Measurements from ENCODE around the gene AHNAK.

AHNAK gene

DNA sequence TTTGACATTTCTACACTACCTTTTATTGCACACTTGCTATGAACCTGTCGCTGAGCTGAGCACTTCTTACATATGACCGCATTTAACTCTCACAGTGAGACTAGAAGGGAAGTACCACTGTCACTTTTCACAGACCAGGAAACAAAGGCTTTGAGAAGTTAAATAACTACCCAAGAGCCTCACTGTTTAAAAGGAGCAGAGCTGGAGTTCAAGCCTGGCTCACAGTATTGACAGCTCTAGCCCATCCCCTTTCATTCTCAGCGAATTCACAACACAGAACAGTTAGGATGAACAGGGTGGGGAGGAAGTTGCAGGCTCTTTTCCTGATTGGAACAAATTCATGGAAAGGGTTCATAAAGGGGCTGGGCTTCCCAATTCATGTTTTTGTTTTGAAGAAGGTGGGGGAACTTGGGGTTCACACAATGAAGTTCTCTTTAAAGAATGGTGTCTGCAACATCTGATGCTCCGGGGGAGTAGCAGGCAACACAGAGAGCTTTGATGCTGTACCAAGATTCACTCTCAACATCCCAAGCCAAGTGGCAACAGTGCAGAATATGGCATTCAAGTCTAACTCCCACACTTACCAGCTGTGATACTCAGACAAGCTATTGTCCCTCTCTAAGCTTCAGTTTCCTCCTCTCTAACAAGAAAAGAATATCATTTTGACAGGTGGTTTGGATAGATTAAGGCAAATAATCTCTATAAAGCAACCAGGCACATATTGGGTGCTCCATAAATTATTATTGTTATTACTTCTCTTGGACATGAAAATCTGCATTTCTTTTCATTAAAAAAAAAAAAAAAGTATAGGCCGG is 110.6 kb downstream of the AHNAK start:
- no peak for DNase-seq (ENCODE audit: low spot score)

DNA sequence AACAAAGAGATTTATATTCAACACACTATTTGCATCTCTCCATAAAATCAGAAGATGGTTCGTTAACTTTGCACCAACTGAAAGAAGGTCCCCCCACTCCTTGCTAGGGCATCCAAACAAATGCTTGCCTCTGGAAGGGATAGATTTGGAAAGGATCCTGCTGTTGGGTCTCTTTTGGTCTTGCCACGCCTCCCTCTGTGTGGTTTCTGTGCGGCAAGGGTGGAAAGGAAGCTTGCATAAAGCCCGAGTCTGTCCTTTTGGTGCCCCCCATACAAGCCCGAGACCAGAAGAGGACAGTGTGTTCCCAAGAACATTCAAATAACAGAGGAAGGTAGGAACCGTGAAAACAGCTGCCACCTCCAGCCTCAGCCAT is 112.7 kb downstream of the AHNAK start:
- no peak for DNase-seq (ENCODE audit: low spot score)

DNA sequence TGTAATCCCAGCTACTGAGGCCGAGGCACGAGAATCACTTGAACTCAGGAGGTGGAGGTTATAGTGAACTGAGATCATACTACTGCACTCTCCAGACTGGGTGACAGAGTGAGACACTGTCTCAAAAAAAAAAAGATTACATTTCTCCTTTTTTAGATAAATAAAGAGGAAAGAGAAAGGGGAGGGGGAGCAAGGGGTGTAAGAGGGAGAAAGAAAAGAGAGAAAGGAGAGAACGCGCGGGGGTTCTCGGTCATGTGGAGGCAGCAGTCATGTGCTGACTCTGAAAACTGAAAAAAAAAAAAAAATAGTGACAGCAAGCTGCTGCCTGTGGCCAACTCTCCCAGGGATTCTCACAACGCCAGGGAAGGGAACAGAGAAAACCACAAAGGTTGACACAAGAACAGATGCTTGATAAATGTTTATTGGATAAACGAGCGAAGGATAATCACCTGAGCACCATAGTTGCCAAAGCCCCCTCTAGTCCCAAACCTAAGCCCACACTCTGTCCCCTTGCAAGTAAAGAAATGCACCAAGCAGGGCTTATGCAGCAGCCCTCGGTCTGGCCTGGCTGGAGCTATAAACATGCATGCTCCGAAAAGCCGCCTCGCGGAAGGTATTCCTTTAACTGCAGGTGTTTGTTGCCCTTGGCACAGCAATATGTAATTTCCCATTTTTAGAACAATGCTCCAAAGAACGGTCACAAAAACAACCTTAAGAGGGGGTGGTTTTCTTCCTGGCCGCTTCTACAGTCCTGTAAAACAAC is 113.3 kb downstream of the AHNAK start:
- no peak for DNase-seq (ENCODE audit: low spot score)

DNA sequence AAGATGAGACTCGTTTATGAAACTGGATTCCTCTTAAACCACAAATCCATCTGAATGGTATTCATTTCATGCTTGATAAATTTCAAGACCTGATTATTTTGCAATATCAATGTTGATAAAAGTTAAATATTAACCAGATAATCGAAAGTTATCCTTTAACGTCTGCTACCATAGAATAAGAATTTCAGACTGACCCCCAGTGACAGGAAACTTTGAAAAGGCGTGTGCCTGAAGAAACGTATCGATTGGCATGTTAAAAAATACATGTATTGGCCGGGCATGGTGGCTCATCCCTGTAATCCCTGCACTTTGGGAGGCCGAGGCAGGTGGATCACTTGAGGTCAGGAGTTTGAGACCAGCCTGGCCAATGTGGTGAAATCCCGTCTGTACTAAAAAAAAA is 113.9 kb downstream of the AHNAK start:
- no peak for DNase-seq (ENCODE audit: low spot score)

DNA sequence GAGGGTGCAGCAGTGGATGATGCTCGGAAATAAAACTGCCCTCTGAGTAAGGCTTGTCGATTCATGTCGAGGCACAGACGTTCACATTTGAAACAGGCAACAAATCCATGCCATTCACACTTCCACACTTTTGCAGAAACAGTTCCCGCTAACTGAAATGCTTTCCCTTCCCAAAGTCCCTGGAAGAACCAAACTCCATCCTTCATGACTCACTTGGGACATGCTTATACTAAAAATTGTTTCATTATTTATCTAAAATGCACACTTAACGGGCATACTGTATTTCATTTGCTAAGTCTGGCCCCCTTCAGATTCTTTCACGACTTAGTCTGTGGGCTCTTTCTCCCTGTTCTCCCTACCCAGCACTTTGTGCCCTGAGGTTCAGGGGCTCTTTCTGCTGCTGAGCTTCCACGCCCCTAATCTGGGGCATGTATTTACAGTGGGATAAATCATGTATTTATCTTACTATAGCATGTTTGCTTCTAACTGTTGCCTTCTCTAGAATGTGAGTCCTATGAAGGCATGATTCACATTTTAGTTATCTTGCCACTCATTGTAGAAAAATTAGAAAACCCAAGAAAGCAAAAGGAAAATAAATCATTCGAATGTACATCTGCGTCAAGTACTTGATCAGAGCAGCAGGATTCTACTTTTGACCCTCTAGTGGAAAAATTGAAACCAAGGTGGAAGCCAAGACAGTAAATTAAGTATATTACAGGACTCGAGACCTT is 115.3 kb downstream of the AHNAK start:
- DNase-seq (ENCODE audit: low spot score) = no peak

DNA sequence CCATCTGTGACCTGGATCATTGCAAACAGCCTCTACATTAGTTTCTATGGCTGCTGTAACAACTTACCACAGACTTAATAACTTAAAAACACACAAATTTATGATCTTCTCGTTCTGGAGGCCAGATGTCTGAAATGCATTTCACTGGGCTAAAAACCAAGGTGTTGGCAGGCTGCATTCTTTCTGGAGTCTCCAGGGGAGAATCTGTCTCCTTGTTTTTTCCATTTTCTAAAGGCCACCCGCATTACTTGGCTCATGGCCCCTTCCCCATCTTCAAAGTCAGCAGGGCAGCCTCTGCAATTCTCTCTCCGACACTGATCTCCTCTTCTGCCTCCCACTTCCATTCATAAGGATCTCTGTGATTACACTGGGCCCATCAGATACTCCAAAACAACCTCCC is 116.2 kb downstream of the AHNAK start:
- DNase-seq (ENCODE audit: low spot score) = no peak

DNA sequence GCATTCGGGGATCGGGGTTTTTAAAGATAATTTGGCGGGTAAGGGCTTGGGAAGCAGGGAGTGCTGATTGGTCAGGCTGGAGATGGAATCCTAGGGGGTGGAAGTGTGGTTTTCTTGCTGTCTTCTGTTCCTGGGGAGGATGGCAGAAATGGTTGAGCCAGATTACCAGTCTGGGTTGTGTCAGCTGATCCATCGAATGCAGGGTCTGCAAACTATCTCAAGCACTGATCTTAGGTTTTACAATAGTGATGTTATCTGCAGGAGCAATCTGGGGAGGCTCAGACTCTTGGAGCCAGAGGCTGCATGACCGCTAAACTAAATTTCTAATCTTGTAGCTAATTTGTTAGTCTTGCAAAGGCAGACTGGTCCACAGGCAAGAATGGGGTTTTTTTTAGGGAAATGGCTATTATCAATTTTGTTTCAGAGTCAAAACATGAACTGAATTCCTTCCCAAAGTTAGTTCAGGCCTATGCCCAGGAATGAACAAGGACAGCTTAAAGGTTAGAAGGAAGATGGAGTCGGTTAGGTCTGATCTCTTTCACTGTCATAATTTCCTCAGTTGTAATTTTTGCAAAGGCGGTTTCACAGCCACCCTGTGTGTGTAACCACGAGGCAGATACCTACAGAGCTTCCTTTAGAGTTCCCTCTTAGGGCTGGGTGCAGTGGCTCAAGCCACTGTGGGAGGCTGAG is 117.6 kb downstream of the AHNAK start:
- DNase-seq (ENCODE audit: low spot score) = no peak

DNA sequence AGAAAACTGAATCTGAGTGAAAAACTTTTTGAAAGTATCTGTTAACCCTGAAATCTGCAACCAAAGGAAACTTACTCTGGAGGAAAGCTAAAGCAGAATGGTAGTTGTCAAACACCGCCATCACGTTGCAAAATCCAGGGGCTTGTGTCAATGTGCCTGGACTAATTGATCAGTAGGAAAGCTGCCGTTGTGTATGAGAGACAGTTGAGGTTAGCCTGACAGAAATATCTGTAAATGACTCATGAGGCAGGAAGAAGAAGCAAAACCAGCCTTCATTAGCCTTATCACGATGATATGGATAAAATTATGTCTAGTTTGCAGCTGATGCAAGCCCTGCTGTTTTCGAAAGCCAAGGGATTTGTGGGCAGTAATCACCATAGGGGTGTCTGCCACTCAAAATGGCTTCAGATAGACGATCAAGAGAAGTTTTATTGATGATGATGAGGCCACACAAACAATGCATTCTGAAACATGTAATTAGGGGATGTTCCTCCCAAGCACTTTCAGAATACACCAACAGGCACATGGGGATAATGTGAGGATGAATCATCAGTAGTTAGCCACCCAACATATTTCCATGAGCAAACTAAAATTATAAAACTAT is 118.9 kb downstream of the AHNAK start:
- no peak for DNase-seq (ENCODE audit: low spot score)

DNA sequence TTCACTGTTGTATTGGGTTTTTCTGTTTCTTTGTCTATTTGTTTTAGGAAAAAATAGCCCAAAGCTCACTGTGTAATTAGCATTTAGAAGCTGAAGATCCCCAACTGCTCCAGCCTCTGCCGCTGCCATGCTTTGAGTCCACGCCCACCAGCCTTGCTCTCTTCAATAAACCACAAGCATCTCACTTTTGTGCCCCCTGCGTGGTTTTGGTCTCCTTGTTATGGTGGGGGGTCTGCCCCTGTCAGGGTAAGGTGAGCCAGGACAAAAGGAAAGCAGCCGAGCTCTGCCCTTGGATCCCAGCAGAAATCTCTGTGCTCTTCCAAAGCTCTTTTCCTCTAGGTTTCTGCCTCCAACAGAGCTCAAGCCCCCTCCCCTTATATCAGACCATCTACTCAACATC is 123.6 kb downstream of the AHNAK start:
- DNase-seq (ENCODE audit: low spot score) = no peak

DNA sequence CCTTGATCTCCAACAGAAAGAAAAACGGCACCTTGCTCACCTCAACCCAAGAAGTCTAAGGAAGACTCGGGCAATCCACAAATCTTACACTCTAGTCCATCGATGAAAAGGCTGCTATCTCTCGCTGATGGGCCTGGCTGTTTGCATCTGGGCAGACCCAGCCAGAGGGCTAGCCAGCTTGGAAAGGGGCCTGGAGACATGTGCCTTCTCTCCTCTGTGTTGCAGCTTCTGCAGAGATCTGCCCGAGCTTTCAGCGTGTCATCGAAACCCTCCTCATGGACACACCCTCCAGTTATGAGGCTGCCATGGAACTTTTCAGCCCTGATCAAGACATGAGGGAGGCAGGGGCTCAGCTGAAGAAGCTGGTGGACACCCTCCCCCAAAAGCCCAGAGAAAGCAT is 124.6 kb downstream of the AHNAK start:
- no peak for DNase-seq (ENCODE audit: low spot score)

DNA sequence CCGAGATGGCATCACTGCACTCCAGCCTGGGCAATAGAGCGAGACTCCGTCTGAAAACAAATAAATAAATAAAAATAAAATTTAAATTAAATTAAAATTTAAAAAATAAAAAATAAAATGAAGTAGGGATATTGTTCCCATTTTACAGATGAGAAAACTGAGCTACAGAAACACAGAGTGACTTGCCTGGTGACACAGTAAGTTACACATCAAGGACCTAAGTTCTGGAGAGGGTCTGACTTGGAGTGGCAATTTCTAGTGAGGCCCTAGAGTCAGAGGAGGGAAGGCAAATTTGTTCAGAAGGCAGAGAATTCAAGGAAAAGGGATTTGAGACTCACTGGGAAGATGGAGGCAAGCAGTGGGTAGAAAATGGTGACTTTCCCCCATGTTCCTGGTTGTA is 125.7 kb downstream of the AHNAK start:
- no peak for DNase-seq (ENCODE audit: low spot score)

DNA sequence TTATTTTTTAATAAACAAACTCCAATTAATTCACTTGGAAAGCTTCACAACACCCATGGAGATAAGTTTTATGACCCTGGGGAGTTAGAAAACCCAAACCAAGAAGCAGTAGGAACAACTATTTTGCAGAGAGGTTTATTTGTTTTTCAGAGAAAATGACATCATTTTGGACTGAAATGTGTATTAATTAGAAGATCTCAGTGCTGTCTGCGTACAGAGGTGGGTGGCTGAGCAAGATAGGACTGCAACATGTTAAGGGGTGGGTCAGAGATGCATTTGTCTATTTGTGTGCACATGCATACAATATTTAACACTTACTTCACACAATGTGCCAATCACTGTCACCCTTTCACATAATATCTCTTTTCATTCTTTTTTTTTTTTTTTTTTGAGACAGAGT is 126.7 kb downstream of the AHNAK start:
- DNase-seq (ENCODE audit: low spot score) = no peak

DNA sequence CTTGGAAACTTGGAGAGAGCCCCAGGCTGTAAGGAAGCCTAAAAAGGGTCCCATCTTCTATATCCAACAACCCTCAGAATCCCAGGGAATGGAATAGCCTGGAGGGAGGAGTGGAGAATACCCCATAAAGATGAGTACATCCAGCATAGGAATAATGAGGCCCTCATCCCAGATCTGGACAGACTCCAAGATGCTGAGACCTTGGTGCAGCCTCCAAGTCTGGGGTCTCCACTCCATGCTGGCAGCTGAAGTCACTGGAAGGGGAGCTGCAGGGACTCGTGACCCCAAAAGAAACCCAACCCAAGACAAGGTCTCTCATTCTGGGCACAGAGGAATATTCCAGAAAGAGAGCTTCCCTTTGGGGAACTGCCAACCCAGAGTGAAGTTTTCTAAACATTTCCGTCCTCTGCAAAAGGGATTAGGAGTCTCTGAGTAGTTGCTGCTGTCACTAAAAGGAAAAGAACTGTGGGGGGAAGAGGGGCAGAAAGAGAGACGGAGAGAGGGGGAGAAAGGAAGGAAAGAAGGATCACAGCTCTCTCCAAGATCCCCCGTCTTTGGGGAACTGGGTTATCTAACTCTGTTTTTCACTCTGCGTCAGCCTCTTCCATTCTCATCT is 127.2 kb downstream of the AHNAK start:
- DNase-seq (ENCODE audit: low spot score) = no peak

DNA sequence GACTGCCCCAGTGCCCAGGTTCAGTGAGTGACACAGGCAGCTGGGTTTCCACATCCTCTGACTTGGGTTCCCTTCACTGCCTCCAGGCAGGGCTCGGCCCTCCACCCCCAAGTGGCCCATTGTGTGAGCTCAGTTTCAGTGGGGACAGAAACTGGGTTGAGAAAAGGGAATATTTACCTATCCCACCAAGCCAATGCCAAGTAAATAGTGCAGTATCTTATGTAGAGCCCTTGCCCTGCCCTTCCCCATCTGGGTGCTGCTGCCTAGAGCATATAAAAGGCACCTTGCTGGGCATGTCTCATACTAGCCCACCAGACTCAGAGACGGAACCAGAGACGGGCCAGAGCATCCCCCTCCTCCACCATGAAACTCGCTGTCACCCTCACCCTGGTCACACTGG is 127.9 kb downstream of the AHNAK start, which contains the start of gene SCGB1A1:
SCGB1A1 (plus strand) TSS at position 301 of the 400 bp plus-strand sequence; CDS start at position 364, 63 bp downstream.
- DNase-seq (ENCODE audit: low spot score) = no peak

DNA sequence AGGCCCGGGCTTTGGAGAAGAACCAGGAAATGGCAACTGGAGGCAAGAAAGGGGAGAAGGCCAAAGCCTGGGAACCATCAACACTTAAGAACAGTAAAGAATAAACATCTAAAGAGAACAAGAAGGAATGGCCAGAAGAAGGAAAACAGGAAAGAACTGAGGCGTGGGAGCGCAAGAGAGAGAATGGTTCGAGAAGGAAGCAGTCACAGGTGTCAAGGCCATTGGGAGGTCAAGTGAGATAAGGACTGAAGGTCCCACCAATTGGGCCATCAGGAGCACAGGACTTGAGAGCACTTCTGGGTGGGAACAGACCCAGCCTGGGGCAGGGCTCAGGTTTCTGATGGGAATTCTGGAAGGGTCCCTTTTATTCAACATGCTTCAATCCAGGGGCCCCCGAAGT is 128.5 kb downstream of the AHNAK start:
- DNase-seq (ENCODE audit: low spot score) = no peak

DNA sequence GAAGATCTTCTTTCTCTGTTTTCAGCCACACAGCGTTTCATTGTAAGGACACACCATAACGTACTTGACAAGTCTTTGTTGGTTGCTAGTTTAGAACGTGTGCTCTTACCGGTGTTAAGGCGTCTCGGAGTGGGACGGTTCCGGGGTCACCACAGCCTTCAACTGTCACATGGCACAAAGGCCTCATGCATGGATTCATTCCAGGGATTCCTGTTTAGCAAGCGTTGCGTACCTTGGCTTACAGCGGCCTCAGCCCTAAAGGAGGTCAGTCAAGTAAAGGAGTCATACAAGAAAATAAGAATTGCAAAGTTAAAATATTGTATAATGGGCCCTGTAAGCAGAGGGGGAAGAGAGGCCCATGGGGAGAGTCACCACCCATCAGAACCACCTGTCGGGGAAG is 130.0 kb downstream of the AHNAK start:
- DNase-seq (ENCODE audit: low spot score) = no peak

DNA sequence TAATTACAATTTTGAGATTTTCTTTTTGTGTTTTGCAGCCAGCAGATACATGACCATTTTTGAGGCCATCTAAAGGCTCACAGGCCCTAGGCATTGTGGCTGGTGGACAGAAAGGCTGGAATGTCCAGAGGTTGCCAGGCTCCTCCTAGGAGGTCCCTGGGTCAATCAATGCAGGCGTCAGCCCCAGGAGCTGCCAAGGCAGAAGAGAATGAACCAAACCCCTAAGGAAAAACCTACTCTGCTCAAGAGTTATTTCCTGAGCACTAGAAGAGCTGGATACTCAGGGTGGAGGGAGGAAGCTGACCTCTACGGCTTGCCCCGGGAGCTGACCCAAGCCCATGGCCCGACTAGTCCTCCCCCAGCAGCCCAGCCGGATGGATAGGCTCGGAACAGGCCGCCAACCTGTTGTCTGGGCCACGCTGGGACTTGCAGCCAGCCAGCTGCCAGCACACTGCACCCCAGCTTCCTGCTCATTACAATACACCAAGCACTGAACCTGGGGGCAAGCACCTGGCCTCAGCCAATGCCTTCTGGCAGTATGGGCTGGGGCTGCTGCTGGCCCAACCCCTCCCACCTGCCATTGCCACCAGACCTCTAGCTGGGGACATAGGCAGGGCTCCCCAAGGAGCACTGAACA is 133.4 kb downstream of the AHNAK start:
- no peak for DNase-seq (ENCODE audit: low spot score)

DNA sequence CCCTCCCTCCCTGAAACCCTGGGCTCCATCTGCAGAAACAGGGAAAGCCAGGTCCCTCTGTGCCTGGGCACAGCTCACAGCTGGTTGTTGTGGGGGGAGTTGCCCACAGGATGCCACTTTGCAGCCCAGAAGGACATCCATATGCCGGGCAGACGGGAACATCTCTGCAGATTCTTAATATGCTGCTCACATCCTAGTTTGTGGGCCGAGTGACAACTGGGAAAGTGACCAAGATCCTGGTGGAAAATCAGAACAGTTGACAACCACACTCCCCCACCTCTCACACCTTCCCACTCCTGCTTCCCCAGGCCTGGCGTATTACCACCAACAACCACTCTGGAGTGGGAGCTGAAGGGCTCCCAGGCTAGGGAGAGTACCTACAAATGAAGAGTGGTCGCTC is 135.1 kb downstream of the AHNAK start:
- no peak for DNase-seq (ENCODE audit: low spot score)

DNA sequence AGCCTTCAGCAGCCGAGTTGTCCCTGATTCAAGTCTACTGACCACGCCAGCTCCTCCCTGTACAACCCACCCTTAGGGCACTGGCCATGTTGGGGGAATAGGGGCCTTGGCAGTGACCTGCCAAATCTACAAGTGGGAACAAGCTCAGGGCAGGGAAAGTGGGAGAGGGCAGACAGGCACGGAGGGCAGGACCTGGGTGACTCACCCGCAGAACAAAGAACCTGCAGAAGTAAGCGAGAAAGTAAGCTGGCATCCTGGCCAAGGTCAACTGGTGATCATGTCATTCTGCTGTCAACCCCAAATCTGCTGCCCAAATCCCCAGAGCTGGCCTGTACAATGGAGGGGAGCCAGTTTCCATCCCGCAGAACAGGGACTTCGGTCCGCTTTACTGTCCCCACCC is 135.6 kb downstream of the AHNAK start:
- DNase-seq (ENCODE audit: low spot score) = no peak

DNA sequence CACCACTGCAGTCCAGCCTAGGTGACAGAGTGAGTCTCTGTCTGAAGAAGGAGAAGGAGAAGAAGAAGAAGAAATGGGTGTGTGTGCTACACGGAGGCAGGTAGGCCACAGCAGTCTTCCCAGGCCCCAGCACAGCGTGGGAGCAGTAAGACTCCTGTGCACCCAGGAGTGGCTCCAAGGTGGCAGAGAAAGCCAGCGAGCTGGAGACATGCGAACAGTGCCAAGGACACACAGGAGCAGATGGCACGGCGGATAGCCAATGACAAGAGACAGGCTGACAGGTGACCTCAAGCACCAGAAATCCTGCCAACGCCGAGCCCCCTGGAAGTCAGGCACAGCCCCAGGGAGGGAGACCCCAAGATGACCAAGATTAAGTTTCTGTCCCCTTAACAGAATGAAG is 136.8 kb downstream of the AHNAK start:
- DNase-seq (ENCODE audit: low spot score) = no peak

DNA sequence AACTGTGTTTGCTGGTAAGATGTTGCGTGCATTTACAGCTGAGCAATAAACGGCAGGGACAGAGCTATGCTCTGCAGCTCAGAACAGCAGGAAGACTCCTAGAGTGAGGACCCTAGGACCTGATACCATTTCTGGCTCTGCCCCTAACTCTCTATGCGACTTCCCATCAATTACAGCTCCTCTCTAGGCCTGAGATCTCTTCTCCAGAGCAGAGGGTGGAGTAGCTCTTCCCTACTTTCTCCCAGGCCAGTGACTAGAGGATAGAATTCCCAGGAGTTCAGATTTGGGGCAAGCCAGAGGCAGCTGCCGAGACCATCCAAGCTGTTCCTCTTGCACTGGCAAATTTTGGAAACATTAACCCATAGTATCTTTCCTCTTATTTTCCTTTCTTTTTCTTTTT is 140.6 kb downstream of the AHNAK start:
- no peak for DNase-seq (ENCODE audit: low spot score)
